Measurements from ENCODE around the gene JAZF1. TPM values are rescaled to one million over a fixed set of nuclear protein-coding genes. Genes with fewer than 3 reads are reported as not detected.

Gene JAZF1
- polyA plus RNA-seq, 1 experiment, result 11.6 TPM

GRCh38 chr7:27970350-27970749 lies 210.2 kb downstream of the JAZF1 start:
- ChIA-PET POLR2A (no interaction called here), CTCF (no interaction called here)
- Histone ChIP-seq H3K36me3 (ENCODE audit: control insufficient read depth, insufficient read depth, low read length) (no peaks in the 10 kb centered on the region), H3K27me3 (ENCODE audit: control insufficient read depth, insufficient read depth, low read length) (no peaks in the 10 kb centered on the region), H3K4me3 (ENCODE audit: low read depth, low read length) (no peak overlapping the region)
- no peak for TF ChIP-seq CTCF (IDR thresholded peaks at IDR 0.05; ENCODE audit: insufficient read depth, low read depth, low read length)
- no peak for DNase-seq (ENCODE audit: low read depth)

GRCh38 chr7:27969346-27969745 lies 211.2 kb downstream of the JAZF1 start:
- POLR2A ChIA-PET, result no interaction called here

GRCh38 chr7:27967639-27968038 lies 213.0 kb downstream of the JAZF1 start:
- no peaks in the 10 kb centered on the region for H3K36me3 ChIP-seq (ENCODE audit: control insufficient read depth, insufficient read depth, low read length)
- CTCF ChIA-PET, result interaction anchor here (1.1 kb wide), 1 partner anchor 20 kb away, joined by 3 read pairs; no protein-coding TSS in a partner anchor
- H3K27me3 ChIP-seq (ENCODE audit: control insufficient read depth, insufficient read depth, low read length), result no peaks in the 10 kb centered on the region
- POLR2A ChIA-PET, result no interaction called here
- no peak for TF ChIP-seq CTCF (IDR thresholded peaks at IDR 0.05; ENCODE audit: insufficient read depth, low read depth, low read length)
- no peak for DNase-seq (ENCODE audit: low read depth)
- H3K4me3 ChIP-seq (ENCODE audit: low read depth, low read length), result no peak overlapping the region

More at GRCh38 chr7:27969346-27969745, 211.2 kb downstream of the JAZF1 start:
- no peaks in the 10 kb centered on the region for H3K27me3 ChIP-seq (ENCODE audit: control insufficient read depth, insufficient read depth, low read length)
- CTCF ChIA-PET, result no interaction called here
- no peak overlapping the region for H3K4me3 ChIP-seq (ENCODE audit: low read depth, low read length)
- no peak for TF ChIP-seq CTCF (IDR thresholded peaks at IDR 0.05; ENCODE audit: insufficient read depth, low read depth, low read length)
- DNase-seq (ENCODE audit: low read depth), result no peak
- no peaks in the 10 kb centered on the region for H3K36me3 ChIP-seq (ENCODE audit: control insufficient read depth, insufficient read depth, low read length)

- ChIA-PET POLR2A (no interaction called here), CTCF (no interaction called here)
- Histone ChIP-seq H3K4me3 (ENCODE audit: low read depth, low read length) (no peak overlapping the region), H3K27me3 (ENCODE audit: control insufficient read depth, insufficient read depth, low read length) (no peaks in the 10 kb centered on the region), H3K36me3 (ENCODE audit: control insufficient read depth, insufficient read depth, low read length) (no peaks in the 10 kb centered on the region)
- no peak for DNase-seq (ENCODE audit: low read depth)
- TF ChIP-seq CTCF (IDR thresholded peaks at IDR 0.05; ENCODE audit: insufficient read depth, low read depth, low read length), result no peak
Observed at GRCh38 chr7:27966219-27966780, 214.3 kb downstream of the JAZF1 start.

GRCh38 chr7:27965650-27966049 lies 214.9 kb downstream of the JAZF1 start:
- Histone ChIP-seq H3K36me3 (ENCODE audit: control insufficient read depth, insufficient read depth, low read length) (no peaks in the 10 kb centered on the region), H3K4me3 (ENCODE audit: low read depth, low read length) (no peak overlapping the region), H3K27me3 (ENCODE audit: control insufficient read depth, insufficient read depth, low read length) (no peaks in the 10 kb centered on the region)
- ChIA-PET CTCF (no interaction called here), POLR2A (no interaction called here)
- no peak for TF ChIP-seq CTCF (IDR thresholded peaks at IDR 0.05; ENCODE audit: insufficient read depth, low read depth, low read length)
- no peak for DNase-seq (ENCODE audit: low read depth)

Data from BJ (cell line).